Activated CD4-positive, CD25-positive, alpha-beta regulatory T cell (primary cell): ENCODE data around the gene XYLT2.
A peak's percentile ranks its signal among the peaks of the same experiment; 100 is the strongest.
"Not testable (repeated sequence)": the region's sequence is repeated elsewhere in the genome, so short reads cannot be mapped to it uniquely, and the experiment has no call there.

Experiments
- DNase-seq, 4 experiments: peaks; one replicate each; lab custom pipeline; 2025; lab: John Stamatoyannopoulos, UW

The XYLT2 gene

DNA sequence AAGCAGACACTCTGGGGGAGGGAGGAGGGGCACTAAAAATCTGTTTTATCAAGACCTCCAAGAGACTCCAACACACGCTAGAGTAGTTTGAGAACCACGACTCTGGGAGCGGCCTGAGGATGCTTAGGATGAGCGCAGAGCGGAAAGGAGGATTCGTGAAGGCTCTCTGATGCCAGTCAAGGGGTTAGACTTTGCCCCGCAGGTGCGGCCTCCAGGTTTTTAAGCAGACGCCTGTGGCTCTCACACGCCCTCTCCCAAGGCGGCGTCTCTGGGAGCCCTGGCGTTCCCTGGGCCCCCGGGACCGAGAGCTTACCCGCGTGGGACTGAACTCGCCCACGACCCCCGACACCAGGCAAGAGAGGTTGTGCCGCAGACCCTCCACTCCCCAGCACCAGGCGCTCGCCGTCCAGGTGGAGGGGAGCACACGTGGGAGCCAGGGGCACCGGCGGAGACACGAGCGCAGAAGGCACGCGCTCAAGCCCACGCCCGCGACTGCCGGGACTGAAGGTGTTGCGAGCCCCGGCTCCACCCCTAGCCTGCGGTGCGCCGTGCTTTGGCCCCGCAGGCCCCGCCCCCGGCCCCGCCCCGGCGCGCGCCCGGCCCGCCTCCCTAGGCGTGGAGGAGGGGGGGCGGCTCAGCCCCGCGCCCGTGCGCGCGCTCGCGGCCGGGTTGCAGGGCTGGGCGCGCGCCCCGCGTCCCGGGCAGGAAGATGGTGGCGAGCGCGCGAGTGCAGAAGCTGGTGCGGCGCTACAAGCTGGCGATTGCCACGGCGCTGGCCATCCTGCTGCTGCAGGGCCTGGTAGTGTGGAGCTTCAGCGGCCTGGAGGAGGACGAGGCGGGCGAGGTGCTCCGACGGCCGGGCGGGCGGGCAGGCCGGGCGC, at the start of gene XYLT2:
Gene XYLT2, plus strand, starts transcription at position 695 of the 881 bp plus-strand sequence. Its CDS starts 15 bp downstream, at position 710.
- DNase-seq, result peak; percentile 82 to 93 (median 91)

DNA sequence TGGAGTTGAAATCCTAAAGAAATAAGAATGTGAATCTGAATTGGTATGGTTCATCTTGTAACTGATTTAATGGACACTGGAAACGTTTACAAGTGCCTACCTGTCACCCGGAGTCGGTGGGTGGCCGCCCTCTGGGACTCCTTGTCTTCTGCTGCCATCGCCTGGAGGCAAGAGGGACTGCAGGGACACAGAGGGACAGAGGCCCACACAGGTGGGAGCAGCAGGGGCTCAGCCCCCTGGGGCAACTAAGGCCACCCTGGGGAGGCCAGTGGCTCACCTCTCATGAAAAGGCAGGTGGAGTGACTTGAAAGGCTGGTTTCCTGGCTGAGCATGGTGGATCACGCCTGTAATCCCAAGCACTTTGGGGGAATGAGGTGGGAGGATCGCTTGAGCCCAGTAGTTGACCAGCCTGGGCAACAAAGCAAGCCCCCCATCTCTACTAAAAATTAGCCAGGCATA, 48.5 kb upstream of the XYLT2 start:
- DNase-seq, result peak; percentile 54 to 68 (median 58)

DNA sequence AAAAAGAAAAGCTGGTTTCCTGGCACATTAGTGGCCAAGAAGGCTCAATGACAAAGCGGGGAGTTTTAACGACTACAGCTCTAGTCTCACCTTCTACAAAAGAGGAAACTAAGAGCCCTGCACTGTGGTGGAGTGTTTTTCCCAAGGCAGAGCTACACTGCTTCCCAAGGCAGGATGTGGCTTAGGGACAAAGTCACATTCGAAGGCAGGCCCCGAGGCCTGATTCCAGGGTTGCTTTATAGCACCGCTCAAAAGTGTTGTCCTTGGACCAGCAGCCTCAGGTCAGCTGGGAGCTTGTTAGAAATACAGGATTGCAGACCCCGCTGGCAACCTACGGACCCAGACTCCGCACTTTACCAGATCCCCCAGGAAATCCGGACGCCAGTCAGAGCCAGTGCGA, 47.9 kb upstream of the XYLT2 start:
- DNase-seq, result no peak

DNA sequence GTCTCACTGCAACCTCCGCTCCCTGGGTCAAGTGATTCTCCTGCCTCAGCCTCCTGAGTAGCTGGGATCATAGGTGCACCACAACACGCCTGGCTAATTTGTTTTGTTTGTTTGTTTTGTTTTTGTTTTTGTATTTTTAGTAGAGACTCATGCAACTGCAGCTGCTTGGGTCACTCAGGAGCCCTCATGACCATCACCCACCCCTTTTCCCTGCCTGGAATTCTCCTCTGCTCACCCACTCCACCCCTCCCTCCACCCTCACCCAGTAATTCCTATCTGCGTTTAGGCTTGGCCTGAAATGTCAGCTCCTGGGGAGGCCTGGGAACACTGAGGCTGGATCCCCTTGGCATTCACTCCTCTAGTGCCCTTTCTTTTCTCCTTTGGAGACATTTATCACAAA, 46.1 kb upstream of the XYLT2 start:
- no peak for DNase-seq

DNA sequence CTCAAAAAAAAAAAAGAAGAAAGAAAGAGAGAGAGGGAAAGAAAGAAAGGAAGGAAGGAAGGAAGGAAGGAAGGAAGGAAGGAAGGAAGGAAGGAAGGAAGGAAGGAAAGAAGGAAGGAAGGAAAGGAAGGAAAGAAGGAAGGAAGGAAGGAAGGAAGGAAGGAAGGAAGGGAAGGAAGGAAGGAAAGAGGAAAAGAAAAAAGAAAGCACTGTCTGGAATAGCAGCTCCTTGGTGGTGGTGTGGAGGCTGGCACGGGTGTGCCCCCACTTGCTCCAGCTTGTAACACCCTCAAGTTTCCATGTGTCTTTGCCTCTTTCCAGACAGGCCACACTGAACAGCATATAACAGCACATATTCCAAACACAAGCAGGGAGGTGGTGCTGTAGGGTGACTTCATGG, 45.1 kb upstream of the XYLT2 start:
- DNase-seq, result not testable (repeated sequence)

DNA sequence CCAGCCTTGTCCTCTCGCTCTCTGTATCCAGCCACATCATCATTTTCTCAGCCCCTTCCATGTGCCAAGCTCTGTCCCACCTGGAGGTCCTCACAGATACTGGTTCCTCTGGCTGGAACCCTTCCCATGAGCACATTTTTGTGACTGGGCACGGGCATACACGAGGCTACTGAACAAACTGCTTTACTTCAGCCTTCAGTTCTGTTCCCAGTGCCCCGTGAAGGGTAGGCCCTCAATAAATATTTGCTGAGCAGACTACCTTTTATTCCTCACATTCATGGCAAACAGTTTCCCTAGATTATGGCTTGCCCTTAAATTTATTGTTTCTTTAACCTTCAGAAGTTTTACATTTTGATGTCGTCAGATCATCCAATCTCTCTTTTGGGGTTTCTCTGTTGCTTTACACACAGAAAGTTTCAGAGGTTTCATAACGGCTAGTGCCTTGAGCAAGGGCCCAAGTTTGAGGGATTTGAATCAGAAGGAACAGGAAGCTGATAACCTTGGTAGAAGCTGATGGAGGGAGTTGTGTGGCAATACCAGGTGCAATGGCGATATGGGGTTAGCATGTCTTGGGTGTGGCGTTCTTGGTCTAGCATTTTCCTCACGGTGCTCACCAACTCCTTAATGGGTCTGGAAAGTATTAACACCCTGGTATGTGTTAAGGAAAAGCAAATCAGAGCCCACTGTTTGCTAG, 43.9 kb upstream of the XYLT2 start:
- no peak for DNase-seq

DNA sequence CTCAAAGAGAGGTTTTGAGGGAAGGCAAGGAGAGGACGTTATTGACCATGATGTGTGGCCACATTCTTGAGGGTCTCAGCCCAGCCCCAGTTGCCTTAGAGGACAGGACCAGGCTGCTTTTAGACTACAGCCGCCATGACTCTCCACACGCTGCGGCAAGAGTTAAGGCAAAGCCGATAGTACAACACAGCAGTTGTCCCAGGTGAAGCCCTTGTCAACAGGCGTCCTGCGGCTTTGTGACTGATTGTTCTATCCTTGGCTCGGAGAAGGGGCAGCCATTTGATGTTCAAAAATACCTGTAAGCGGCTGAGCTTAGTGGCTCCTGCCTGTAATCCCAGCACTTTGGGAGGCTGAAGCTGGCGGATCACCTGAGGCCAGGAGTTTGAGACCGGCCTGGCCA, 42.9 kb upstream of the XYLT2 start:
- no peak for DNase-seq

DNA sequence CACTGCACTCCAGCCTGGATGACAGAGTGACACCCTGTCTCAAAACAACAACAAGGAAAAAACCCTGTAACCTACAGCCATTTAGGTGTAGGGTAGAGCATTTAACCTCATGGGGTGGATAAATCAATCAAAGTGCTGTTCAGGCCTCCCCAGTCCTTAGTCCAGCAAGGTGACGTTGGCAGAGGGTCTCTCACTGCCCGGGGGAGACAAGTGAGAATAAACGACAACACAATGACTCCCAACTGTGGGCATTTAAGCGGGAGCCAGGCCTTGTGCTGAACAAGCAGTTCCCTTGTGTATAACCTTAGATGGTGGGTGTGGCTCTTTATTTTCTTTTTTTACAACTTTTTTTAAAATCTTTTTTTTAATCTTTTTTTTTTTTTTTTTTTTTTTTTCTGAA, 42.3 kb upstream of the XYLT2 start:
- no peak for DNase-seq

DNA sequence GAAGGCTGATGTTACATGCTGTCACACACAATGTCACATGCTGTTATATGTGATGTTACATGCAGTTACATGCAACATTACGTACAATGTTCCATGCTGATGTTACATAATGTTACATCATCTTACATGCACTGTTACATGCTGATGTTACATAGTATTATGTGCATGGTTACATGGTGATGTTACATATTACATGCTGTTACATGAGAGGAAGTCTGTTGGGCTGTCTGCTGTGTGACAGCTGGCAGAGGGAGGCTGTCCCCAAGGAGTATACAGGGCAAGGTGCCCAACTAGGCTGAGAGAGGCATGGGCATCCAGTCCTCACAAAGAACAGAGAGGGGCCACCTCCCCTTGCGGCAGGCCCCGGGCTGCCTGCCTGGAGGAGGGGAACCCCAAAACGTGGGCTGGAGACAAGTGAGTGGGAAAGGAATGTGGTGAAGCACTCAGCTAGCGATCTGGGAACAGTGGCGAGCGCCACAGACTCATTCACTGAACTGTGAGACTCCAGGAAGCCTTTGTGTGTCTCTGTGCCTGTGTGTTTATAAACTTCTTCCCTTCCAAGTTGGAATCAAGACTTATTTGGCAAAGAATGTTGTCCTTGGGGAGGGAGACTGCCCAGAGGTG, 41.0 kb upstream of the XYLT2 start:
- DNase-seq, result no peak

DNA sequence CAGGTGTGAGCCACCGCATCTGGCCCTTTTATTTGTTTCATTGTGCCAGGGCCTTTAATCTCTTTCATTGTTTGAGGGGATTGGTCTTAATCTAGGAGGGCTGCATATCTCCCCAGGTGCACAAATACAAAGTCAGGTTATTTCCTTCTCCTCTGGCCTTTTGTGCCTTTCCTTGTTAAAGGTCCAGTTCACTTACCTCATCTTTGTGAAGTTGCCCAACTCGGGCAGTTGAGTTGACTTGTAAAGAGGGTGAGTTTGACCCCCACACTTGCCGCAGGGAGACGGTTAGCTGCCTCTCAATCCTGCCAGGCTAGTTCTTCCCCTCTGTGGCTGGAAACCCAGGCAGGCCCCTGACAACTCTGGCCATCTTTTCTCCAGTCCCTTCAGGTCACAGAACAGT, 38.3 kb upstream of the XYLT2 start:
- DNase-seq, result no peak

DNA sequence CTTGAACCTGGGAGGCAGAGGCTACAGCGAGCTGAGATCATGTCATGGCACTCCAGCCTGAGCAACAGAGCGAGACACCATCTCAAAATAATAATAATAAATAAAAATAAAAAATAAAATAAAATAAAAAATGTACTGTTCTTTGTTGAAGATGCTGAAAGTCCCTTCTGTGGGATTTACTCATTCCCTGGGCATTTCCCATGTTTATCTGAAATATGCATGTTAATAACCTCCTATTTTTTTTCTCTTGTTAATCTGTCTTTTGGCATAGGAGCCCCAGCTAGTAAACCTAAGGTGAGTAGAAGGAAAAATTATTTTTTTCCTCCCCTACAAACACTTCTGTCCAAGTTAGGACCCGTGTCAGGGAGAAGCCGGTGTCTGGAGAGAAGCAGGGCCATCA, 37.3 kb upstream of the XYLT2 start:
- DNase-seq, result no peak

DNA sequence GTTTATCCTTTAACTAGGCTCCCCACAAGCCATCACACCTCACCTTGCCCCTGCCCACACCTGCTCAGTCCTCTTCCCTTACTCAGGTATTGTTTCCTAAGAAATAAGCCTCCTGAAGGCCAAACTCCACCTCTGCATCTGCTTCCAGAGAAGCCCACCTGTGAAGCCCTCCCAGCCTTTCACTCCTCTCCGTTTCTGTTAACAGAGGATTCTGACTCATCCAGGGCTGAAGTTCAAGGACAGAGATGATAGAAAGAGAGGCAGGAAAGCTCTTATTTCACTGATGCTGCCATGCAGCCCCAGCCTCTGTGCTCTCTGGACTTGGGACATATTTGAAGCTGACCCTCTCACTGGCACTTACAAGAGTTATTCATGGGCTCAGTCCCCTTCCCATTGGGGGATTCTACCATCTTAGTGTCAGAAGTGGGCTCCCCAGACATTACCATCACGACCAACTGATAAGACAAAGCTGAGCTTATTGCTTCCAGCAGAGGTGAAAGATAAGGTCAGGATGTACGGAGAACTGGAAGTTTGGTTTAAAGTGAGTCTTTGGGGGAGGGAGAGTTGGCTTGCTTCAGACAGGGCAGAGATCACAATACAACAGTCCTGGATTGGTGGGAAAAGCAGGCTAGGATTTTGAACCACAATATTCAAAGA, 35.3 kb upstream of the XYLT2 start:
- DNase-seq, result no peak

DNA sequence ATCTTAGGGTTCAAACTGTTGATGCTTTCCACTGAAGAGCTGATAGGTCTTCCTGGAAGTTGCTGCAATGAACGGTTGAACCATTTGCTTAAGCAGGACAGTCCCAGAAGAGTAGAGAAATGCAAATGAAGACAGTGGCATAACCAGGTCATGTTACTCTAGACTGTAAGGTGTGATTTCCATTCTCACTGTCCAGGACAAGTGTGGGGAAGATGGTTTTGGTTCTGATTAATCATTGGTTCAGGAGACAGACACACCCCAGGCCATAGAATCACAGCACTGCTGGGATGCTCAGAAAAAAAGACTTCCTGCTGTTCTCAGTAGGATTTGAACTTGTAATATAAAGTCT, 34.8 kb upstream of the XYLT2 start:
- DNase-seq, result no peak

DNA sequence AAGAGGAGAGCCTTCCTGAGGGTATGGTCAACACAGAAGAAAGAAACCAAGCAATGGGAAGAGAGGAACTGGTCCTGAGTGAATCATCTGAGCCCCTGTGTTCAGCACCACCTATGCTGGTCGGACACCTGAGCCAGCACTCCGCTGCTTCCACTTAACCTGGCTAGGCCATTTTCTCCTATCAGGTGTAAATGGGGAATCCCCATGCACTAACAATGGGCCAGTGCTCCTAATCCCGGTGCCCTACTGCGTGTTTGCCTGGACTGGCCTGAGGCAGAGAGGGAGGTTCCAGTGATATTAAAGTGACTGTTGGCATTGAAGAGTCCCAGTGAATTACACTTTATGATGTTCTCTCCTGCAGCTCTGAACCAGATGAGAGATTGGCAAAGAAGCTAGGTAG, 34.4 kb upstream of the XYLT2 start:
- no peak for DNase-seq

DNA sequence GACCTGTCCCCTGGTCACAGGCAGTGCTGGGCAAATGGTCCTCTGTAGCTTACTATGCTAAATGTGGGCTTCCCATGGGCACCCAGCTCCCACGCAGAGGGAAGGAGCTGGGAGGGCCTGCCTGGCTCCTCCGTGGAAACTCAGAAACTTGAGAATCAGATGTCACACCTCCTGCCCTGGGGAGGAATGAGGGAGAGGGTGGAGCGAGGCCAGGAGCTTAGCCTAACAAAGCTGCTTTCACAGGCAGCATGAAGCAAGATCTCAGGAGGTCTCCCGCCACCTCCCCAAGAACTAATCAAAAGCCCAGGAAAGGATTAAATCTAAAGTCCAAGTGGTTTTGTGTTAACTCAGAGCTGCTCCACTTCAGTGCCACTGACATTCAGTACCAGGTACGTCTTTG, 33.6 kb upstream of the XYLT2 start:
- no peak for DNase-seq

DNA sequence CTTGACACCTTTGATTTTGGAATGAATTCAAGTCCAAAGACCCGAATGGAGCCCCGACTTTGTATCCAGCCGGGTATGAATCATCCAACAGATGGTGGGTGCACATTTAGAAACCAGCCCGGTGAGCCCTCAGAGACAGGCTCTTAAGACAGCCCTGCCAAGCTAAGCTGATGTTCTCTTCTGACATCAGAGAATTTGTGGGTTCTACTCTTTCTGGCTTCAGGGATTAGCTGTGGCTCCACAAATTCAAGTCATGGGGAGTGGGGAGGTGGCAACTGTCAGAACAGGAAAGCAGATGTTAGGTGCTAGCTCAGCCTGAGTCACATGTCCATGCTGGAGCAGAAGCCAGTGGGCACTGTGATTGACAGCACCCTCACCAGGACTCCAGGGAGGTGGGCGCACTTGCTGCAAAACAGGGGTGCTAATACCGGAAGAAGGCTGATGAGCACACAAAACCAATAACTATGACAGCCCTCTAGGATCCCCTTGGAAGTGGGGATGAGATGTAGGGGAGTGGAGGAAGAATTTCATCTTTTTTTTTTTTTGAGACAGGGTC, 31.4 kb upstream of the XYLT2 start:
- no peak for DNase-seq

DNA sequence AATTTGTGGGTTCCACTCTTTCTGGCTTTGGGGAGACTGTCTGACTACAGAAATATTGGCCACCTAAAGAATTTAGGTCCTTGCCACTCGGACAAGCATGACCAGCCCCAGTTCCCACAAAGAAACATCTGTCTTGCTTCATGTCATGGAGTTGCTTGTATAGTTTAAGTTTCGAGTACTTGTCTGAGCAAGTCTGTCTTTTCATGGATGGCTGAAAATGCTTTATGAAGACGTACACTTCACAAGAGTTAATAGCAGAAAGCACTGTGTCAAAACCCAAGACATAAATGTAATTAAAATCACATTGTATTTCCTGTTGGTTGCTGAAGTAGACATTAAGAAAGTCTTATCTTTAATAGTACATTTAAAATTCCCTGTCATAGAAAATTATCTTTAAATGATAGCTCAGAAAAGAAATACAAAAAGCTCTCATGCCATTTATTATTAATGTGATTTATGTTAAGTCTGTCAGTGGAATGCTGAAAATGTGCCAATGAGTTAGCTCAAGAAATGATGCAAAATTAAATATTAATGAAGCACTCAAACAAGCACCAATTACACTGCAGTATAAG, 29.8 kb upstream of the XYLT2 start:
- no peak for DNase-seq

DNA sequence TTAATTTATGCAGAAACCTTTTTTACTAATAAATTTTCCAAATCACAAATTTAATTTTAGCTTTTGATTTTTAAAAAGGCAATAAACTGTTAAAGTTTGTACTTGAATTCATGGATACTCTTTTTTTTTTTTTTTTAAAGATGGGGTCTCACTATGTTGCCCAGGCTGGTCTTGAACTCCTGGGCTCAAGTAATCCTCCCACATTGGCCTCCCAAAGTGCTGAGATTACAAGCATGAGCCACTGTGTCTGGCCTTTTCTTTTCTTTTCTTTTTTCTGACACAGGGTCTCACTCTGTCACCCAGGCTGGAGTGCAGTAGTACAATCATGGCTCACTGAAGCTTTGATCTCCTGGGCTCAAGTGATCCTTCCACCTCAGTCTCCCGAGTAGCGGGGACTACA, 29.3 kb upstream of the XYLT2 start:
- DNase-seq, result not testable (repeated sequence)

DNA sequence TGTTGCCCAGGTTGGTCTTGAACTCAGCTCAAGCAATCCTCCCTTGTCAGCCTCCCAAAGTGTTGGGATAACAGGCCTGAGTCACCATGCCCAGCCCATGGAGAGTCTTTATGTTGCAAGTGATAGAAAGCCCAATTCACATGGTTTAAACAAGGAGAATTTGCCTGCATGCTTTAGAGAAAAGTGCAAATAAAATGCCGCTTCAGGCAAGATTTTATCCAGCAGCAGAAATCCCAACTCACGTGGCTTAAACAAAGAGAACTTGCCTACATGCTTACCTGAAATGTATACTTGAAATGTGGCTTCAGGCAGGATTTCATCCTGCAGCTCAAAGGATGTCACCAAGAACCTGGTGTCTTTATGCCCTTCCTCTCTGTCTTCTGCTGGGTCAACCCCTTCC, 28.8 kb upstream of the XYLT2 start:
- DNase-seq, result no peak

DNA sequence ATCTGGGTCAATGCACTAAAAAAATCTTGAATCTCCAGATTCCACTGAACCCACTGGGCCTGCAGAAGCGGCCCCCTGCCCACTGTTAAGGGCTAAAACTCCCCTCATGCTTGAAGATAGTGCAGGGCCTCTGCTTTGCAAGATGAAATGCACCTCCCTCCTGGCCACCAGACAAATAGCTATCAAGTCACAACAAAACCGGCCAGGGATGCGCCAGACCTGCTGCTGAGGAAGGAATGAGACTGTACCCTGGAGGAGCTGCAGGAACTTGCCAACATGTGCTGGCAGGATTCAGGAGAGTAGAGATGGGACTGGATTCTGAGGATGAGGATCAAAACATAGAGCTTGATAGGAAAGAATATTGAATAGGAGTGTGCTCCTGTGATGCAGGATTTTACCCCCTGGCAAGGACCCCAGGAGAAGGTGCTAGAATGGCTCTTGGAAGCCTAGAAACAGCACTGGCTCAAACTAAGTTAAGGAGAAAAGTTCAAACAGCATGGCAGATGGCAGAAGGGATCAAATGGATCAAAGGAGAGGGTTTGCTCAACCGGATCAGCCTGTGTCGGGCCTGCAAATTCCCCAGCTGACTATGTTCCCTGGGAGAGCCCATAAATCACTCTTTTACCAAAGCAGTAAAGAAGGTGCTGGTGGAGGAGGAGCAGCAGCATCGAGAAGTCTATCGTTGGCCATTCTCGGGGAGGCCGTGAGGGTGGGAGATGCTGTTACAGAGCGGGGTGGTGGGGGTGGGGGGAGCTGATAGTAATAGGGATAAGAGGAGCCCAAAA, 27.2 kb upstream of the XYLT2 start:
- no peak for DNase-seq
